Mucosa of gallbladder (tissue), 1 donor: Measurements from ENCODE around the gene DUS4L. TPM values are rescaled to one million over a fixed set of nuclear protein-coding genes. Genes with fewer than 3 reads are reported as not detected.

ENCODE experiments used
- DNase-seq: peaks from one replicate; pipeline ENCODE4 v3.0.0-alpha.2; 2020; ENCODE audit warnings: low spot score
- total RNA-seq: library from RNA; stranded (reverse); gene quantifications from one replicate; pipeline ENCODE4 v1.2.1, GENCODE V29; 2021
- donor health status: DM: no; HTN: no; CAD: no.

DUS4L gene
- total RNA-seq, 1 donor from 2014 or later, result 6.6 TPM

- peak; percentile 37 for DNase-seq
These were observed 16.3 kb downstream of the DUS4L start, which contains the start of gene BCAP29 for GRCh38 chr7:107579885-107580715. Gene BCAP29, plus strand, starts transcription at chr7:107580246. Its CDS starts 527 bp downstream, at chr7:107580773.

- no peak for DNase-seq
These were observed 17.1 kb downstream of the DUS4L start for GRCh38 chr7:107580716-107581383.

GRCh38 chr7:107581387-107582013 is 17.7 kb downstream of the DUS4L start:
- no peak for DNase-seq

- DNase-seq, result no peak
These were observed 19.1 kb downstream of the DUS4L start for GRCh38 chr7:107582875-107583274.

- DNase-seq, result no peak
These were observed 20.9 kb downstream of the DUS4L start for GRCh38 chr7:107584716-107585115.

GRCh38 chr7:107588529-107589130 is 24.9 kb downstream of the DUS4L start:
- no peak for DNase-seq

- DNase-seq, result no peak
These were observed 27.6 kb downstream of the DUS4L start for GRCh38 chr7:107591421-107591820.

- no peak for DNase-seq
These were observed 28.7 kb downstream of the DUS4L start for GRCh38 chr7:107592361-107593024.

- no peak for DNase-seq
These were observed 29.2 kb downstream of the DUS4L start for GRCh38 chr7:107593025-107593410.

- DNase-seq, result no peak
These were observed 31.4 kb downstream of the DUS4L start for GRCh38 chr7:107594961-107595737.

GRCh38 chr7:107596881-107597581 is 33.3 kb downstream of the DUS4L start:
- DNase-seq, result no peak

GRCh38 chr7:107597582-107597916 is 33.8 kb downstream of the DUS4L start:
- no peak for DNase-seq

- no peak for DNase-seq
These were observed 34.2 kb downstream of the DUS4L start for GRCh38 chr7:107597953-107598352.

GRCh38 chr7:107599262-107599661 is 35.5 kb downstream of the DUS4L start:
- DNase-seq, result no peak

GRCh38 chr7:107600816-107601215 is 37.0 kb downstream of the DUS4L start:
- DNase-seq, result no peak

- DNase-seq, result no peak
These were observed 41.5 kb downstream of the DUS4L start for GRCh38 chr7:107605218-107605815.

GRCh38 chr7:107606303-107606702 is 42.5 kb downstream of the DUS4L start:
- no peak for DNase-seq

- DNase-seq, result no peak
These were observed 46.1 kb downstream of the DUS4L start for GRCh38 chr7:107609811-107610261.

- no peak for DNase-seq
These were observed 46.6 kb downstream of the DUS4L start for GRCh38 chr7:107610323-107610722.

GRCh38 chr7:107613439-107613838 is 49.7 kb downstream of the DUS4L start:
- DNase-seq, result no peak
